GM12874 (cell line): Measurements from ENCODE around the gene LPIN1.

ENCODE experiments used
- TF ChIP-seq, protein P1 (sequence below): IDR thresholded peaks from 2 replicates; pipeline ENCODE4 v1.5.1; 2011; ENCODE audit warnings: low read depth, mild to moderate bottlenecking, control low read depth, low read length, moderate library complexity; ENCODE audit not compliant: insufficient read depth

Gene LPIN1, protein sequence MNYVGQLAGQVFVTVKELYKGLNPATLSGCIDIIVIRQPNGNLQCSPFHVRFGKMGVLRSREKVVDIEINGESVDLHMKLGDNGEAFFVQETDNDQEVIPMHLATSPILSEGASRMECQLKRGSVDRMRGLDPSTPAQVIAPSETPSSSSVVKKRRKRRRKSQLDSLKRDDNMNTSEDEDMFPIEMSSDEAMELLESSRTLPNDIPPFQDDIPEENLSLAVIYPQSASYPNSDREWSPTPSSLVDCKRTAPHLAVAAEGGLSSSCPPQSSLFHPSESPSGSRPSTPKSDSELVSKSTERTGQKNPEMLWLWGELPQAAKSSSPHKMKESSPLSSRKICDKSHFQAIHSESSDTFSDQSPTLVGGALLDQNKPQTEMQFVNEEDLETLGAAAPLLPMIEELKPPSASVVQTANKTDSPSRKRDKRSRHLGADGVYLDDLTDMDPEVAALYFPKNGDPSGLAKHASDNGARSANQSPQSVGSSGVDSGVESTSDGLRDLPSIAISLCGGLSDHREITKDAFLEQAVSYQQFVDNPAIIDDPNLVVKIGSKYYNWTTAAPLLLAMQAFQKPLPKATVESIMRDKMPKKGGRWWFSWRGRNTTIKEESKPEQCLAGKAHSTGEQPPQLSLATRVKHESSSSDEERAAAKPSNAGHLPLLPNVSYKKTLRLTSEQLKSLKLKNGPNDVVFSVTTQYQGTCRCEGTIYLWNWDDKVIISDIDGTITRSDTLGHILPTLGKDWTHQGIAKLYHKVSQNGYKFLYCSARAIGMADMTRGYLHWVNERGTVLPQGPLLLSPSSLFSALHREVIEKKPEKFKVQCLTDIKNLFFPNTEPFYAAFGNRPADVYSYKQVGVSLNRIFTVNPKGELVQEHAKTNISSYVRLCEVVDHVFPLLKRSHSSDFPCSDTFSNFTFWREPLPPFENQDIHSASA

DNA sequence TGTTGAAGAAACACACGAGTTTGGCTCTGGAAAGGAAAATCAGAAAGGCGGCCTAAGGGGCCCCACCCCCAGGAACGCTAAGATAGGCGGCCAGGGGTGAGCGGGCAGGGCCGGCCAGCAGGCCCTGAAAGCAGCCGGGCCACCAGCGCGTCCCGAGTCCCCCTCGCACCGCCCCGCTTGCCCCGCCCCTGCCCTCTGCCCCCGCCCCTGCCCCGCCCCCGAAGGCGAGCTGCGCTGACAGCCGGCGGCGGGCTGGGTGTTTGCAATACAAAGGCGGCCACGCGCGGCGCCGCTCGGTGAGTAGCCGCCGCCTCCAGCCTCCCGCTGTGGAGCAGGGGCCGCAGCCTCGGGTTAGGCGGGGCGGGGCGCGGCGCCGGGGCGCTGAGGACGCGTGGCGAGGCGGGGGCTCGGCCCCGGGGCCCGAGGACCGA lies at the start of gene LPIN1:
TSS of gene LPIN1 (plus strand) at position 257 of the 431 bp plus-strand sequence. CDS start 18,910 bp downstream, outside the sequence.
- TF ChIP-seq, protein P1, sequence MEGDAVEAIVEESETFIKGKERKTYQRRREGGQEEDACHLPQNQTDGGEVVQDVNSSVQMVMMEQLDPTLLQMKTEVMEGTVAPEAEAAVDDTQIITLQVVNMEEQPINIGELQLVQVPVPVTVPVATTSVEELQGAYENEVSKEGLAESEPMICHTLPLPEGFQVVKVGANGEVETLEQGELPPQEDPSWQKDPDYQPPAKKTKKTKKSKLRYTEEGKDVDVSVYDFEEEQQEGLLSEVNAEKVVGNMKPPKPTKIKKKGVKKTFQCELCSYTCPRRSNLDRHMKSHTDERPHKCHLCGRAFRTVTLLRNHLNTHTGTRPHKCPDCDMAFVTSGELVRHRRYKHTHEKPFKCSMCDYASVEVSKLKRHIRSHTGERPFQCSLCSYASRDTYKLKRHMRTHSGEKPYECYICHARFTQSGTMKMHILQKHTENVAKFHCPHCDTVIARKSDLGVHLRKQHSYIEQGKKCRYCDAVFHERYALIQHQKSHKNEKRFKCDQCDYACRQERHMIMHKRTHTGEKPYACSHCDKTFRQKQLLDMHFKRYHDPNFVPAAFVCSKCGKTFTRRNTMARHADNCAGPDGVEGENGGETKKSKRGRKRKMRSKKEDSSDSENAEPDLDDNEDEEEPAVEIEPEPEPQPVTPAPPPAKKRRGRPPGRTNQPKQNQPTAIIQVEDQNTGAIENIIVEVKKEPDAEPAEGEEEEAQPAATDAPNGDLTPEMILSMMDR, result no peak

DNA sequence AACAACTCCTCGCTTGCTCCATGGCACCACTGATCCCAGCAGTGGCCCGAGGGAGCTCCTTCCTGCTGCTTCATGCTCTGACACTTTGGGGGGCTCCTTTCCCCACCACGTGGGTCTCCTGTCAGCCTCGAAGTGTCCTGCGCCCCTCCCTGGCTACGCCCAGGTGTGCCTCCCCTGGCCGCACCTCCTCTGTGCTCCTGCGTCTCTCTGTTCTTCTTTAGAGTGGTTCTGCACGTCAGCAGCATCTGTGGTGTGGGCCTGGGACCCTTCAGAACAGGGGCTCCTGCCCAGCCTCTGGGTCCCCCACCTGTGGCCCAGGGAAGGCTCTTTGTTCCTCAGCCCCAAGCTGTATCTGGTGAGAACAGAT lies 49.7 kb upstream of the LPIN1 start:
- TF ChIP-seq, protein P1, result no peak

DNA sequence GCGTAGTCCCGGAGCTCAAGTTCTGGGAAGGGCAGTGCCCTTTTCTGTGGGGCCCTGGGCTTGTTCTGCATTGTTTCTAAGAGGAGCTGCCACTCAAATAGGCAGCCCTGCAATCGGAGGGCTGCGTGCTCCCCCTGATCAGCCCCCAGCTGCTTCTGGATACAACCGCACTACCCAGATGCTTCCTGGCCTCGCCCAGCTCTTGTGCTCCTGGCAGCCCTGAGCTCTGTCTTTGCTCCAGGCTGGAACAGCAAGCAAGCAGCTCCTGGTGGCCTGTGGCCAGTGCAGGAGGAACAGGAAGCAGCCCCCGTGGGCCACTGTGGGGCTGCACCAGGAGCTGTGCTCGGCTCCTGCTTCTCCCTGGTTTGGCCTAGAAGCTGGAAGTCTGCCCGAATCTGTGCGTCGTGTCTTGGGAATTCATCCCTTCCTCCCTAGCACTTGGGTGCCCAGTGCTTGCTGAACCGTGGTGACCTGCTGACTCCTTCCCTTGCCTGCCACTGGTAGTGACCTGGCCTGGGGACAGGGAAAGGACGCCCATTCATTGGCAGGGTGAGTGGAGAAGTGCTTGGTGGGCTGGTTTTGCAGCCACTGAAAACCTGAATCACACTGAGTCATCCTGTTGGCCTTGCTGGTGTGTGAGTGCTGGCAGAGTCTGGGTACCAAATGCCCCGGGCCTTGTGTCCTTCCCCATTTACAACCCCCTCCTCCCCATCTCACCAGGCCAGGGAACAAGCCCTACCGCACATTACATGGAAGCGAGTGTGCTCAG lies 49.1 kb upstream of the LPIN1 start:
- TF ChIP-seq, protein P1, result no peak

DNA sequence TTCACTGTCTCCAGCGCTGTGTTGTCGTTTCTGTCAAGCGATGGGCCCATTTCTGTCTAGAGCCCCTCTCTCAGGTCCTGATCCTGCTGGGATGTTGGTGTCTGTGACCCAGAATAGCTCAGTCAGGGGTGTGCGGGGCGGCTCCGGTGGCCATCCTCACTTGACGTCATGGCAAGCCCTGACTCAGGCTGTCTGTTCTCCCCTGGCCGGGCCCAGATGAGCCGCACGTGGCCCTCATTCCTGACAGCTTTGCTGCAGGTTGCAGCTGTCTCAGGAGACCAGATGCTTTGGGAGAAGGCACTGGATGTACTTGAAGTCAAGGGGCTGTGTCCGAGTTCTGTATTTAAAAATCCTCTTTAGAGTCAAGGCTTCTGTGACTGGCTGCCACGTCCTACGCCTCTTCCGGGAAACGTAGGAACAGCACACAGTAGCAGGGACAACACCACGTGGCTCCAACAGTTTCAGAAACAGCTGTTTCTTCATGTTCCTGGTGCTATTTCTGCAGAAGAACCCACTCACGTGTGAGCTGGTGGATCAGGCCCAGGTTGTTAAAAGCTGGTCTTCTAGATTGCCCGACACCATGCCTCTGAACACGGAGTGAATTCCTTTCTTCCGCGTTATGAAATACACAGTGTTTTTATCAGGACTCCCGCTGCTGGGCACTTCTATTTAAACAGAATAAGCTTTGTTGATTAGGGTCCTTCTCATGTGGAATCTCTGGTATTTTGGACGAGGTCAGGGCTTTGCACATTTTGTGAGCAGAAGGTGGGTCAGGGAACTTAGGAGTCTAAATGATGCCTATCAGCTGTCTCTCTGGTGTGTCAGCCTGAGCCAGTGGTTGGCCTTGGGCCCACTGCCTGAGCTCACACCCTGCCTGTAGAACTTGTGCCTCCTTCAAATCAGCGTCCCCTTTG lies 48.2 kb upstream of the LPIN1 start:
- TF ChIP-seq, protein P1, result no peak

DNA sequence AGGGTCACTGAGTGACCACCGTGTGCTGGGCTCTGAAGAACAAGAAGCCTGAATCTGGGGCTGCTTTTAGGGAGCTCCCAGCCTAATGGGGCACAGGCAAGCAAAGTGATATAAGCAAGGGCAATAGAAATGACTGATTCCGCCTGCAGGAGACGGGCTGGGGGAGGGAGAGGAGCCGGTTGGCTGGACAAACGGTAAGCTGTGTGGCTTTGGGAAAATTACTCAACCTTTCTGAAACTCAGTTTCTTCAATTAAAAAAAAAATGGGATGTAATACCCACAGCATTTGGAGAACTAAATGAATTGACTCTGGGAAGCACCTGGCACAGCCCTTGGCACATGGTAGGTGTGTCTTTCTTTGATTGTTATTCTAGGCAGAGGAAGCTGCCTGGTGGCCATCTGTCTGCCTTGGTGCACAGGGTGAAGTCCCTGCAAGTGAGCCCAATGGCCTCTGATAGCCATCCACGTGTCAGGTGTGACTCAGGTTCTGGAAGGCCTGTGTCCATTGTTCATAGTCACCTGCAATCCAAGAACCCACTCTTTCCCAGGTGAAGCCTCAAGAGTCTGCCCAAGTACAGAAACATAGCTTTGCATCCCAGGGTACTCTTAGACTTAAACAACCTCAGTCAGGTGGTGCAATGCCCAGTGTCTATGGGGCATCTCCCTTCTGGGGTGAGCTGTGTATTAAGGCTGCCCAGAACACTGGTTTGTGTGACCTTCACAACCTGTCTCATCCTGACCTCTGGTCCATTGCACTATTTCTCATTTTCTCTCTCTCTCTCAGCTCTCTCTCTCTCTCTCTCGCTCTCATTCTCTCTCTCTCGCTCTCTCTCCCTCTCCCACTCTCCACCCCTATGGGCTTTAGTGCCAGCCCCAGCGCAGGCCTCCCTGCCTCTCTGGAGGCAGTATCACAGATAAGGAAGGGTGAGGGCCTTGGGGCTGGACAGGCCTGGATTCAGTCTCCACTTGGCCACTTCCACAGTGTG lies 46.5 kb upstream of the LPIN1 start:
- TF ChIP-seq, protein P1, result no peak

DNA sequence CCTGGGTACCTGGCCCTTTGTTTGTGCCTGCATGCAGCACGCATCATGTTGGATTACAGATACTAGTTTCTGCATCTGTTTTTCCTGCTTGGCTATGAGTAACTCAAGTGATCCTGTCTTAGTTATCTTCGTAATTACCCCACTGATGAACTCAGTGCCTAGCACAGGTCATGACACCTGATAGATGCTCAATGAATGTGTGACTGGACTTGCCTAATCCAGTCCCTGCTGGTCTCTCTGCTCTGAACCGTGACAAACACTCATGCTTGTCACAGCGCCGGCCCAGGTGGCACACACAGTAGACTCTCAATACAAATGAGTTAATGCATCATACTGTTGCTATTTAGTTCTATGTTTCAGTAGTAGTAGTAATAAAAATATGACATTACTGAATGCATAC lies 45.2 kb upstream of the LPIN1 start:
- TF ChIP-seq, protein P1, result no peak
